CD4-positive, alpha-beta T cell treated with Interleukin-4 for 4 hours (primary cell): ENCODE measurements around the gene LAMC2.
"Not testable (repeated sequence)": the region's sequence is repeated elsewhere in the genome, so short reads cannot be mapped to it uniquely, and the experiment has no call there.

ENCODE experiments used
- DNase-seq: peaks from one replicate; pipeline ENCODE4 v3.0.0-alpha.2; 2020

The LAMC2 gene

GRCh38 chr1:183185941-183186490 is at the start of gene LAMC2:
Gene LAMC2 (plus strand): TSS chr1:183186264. CDS start chr1:183186353, 89 bp downstream.
- DNase-seq = no peak

GRCh38 chr1:183137782-183138181 is 48.3 kb upstream of the LAMC2 start:
- no peak for DNase-seq

- no peak for DNase-seq
These were observed 47.8 kb upstream of the LAMC2 start for GRCh38 chr1:183138301-183138700.

- no peak for DNase-seq
These were observed 46.7 kb upstream of the LAMC2 start for GRCh38 chr1:183139281-183139942.

- DNase-seq = no peak
These were observed 45.4 kb upstream of the LAMC2 start for GRCh38 chr1:183140633-183141032.

- no peak for DNase-seq
These were observed 43.9 kb upstream of the LAMC2 start for GRCh38 chr1:183142171-183142570.

- no peak for DNase-seq
These were observed 42.3 kb upstream of the LAMC2 start for GRCh38 chr1:183143576-183144315.

GRCh38 chr1:183144752-183145151 is 41.3 kb upstream of the LAMC2 start:
- DNase-seq = no peak

- no peak for DNase-seq
These were observed 38.3 kb upstream of the LAMC2 start for GRCh38 chr1:183147735-183148134.

GRCh38 chr1:183148599-183148998 is 37.5 kb upstream of the LAMC2 start:
- no peak for DNase-seq

- DNase-seq = no peak
These were observed 36.8 kb upstream of the LAMC2 start for GRCh38 chr1:183149273-183149672.

GRCh38 chr1:183150032-183150431 is 36.0 kb upstream of the LAMC2 start:
- DNase-seq = not testable (repeated sequence)

- no peak for DNase-seq
These were observed 35.6 kb upstream of the LAMC2 start for GRCh38 chr1:183150445-183150844.

GRCh38 chr1:183152180-183152579 is 33.9 kb upstream of the LAMC2 start:
- no peak for DNase-seq

GRCh38 chr1:183155939-183156338 is 30.1 kb upstream of the LAMC2 start:
- no peak for DNase-seq

- DNase-seq = no peak
These were observed 26.1 kb upstream of the LAMC2 start for GRCh38 chr1:183159960-183160359.

- DNase-seq = no peak
These were observed 24.7 kb upstream of the LAMC2 start for GRCh38 chr1:183161391-183161790.

GRCh38 chr1:183163316-183163715 is 22.7 kb upstream of the LAMC2 start:
- no peak for DNase-seq

- DNase-seq = no peak
These were observed 21.7 kb upstream of the LAMC2 start for GRCh38 chr1:183164340-183164739.

GRCh38 chr1:183164963-183165362 is 21.1 kb upstream of the LAMC2 start:
- no peak for DNase-seq

GRCh38 chr1:183165456-183165855 is 20.6 kb upstream of the LAMC2 start:
- DNase-seq = no peak

- no peak for DNase-seq
These were observed 19.6 kb upstream of the LAMC2 start for GRCh38 chr1:183166454-183166853.

GRCh38 chr1:183167676-183168075 is 18.4 kb upstream of the LAMC2 start:
- DNase-seq = no peak

- no peak for DNase-seq
These were observed 17.8 kb upstream of the LAMC2 start for GRCh38 chr1:183168308-183168707.
